ENCODE data around the gene BTG1.
"Not testable (repeated sequence)": the region's sequence is repeated elsewhere in the genome, so short reads cannot be mapped to it uniquely, and the experiment has no call there.

The BTG1 gene

DNA sequence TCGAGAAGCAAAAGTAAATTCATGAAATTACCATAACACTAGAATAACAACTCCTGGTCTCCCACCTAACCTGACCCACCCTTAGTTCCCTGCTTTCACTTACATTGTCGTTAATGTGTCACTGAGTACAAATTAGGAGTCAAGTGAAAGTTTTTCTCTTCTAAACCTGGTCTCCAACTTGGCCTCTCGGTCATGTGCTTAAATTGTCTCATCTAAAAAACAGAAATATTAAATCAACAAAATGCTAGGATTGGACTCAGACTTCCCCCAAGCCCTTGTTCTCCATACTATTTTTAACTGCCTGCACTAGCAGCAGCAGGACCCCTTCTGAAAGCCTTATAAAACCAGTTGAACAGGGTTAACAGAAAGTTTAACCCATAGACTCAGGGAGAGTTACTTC, 1.8 kb upstream of the BTG1 start:
- DNase-seq, result no peak

DNA sequence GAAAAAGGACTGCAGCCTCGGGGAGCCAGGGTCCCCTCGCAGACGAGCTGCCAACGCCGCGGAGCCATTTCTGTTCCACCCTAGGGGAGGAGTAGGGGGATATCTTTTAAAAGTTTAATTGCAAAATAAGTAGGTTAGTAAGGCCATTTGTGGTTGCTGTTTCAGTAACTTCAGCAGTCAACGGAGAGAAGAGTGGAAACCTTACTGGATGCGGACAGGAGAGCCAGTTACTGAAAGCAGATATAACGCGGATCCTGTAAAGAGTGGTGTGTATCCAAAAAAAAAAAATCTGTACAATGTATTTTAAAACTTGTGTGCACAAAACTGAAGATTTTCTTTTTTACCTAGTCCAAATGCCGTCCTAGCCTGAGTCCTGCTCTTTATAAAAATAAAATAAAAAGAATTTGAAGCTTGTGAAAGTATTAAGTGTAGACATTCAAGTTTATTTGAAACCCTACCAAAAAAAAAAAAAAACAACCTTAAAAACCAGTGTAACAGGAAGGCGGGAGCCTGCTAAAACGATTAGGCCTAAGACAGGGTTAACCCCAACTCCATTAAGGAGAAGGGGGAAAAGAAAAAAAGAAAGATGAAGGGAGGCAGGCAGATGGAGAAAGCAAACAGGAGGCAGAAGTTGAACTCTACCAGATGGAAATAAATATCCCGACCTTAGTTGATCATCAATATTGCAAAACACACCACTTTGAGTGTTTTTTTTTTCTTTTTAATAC, 1.0 kb upstream of the BTG1 start:
- DNase-seq, result no peak

DNA sequence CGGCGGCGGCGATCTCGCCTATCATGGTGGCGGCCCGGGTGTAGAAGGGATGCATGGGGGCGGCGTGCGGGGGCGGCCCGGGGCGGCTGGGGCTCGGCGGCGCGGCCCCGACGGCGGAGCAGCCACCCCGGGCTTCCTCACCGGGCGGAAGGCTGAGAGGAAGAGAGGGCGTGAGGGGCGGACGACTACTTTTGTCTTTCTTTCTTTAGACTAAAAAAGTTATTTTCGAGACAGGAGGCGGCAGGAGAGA, 240 bp downstream of the BTG1 start:
- no peak for DNase-seq

DNA sequence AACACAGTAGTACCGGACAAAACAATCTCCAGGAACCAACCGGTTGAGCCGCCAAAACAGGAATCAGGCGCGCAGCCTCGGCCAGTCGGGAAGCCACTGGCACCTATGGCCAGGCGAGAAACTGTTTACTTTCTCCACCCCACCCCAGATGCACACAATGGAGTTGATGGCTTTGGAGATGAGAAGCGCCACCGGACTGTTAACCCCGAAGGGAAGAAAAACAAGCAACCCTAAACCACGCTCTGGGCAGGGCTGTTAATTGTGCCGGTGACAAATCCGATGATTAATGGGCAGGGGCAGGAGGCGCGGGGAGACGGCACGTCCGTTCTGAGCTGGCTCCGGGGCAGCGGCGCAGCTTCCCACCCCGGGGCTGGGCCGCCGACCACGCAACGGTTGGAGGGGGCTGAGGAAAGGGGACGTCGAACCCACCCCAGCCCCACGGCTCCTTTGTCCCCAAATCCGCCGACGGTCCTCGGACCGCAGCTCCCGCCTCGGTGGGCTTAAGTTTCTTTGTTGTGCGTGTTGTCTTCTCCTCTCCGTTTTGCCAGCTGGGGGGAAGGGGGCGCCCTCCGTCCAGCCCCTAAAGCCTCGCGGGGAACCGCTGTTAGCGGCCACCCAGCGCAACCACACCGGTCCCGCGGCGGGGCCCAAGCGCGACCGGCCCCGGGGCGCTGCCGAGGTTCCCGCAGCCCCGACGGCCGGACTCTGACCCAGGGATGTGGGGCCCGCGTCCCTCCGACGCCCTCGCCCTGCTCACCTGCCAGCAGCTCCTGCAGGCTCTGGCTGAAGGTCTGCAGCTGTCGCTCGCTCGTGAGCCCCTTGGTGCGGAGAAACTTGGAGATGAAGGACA, 790 bp downstream of the BTG1 start:
- peak; percentile 28 for DNase-seq

DNA sequence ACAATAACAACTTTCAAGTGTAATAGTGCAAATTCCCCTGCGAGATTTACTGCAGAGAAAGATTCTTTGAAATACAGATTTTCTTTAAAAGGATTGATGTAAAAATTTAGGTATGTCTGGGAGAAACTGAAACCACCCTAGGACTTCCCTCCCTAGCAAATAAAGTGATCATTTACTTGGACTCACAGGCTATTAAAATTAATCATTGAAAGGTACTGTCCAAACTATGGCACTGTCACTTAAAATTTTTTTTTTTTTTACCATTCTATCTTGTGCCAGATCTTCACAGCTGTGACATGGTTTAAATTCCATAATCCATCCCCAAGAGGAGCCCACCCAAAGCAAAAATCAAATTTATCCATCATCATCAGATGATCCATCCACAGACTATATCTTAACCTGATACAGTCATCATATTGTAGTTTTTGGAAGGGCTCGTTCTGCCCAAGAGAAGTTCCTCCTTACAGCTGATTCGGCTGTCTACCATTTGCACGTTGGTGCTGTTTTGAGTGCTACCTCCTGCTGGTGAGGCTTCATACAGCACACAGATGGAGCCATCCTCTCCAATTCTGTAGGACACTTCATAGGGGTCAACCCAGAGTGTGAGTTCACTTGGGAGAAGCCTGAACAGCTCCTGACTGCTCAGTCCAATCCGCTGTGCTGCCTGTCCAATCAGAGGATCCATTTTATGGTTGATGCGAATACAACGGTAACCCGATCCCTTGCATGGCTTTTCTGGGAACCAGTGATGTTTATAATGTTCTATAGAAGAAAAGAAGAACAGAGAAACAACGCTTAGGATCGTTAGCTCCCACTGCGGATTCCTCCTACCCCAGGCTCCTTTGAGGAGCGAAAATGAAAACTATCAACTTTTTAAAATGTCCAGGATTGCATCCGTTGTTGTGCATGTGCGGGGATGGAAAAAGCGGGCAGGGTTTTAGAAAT, 1.7 kb downstream of the BTG1 start:
- peak; percentile 57 for DNase-seq

DNA sequence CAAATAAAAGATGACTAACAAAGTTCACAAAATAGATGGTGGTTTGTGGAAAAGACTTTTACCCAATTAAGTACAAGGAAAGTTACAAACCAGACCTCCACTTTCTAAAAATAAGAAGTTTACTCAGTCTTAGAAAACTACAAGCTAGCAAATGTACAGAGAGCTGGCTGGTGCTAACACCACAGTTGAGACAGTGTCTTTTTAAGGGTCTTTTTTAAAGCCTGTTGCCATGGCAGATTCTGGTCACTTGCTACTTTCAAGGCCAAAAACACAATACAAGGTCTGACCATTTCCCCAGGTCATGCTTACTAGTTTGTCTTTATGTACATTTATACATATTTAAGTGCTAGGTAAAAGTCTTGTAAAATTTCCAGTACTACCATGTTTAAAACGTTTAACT, 2.4 kb downstream of the BTG1 start:
- no peak for DNase-seq

DNA sequence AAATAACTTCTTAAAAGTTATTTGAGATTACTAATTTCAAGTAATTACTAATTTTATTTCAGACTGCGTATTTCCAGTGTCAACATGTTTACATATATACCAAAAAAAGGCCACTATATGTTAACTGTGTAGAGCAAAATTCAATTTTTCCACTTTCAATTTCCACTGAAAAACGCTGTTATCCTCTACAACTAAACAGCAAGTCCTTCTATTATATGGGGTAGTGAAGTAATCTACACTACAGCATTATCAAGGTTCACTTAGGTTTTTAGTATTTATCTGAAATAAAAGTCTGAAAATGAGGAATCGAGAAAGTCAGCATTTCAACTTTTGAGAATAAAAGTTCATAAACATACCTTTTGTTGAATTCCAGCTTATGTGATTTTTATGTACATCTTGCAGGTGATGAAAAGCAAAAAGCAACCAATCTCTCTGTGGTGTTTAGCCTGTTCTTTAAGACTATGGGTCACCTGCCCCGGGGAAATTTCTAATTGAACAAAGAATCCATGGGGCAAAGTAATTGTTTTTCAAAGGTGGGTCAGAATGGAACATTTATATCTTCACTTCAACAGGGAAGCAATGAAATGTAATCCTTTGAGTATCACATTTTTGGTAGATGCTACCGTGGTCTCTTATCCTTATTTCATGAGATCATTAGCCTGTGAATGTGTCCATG, 3.3 kb downstream of the BTG1 start:
- DNase-seq, result no peak

DNA sequence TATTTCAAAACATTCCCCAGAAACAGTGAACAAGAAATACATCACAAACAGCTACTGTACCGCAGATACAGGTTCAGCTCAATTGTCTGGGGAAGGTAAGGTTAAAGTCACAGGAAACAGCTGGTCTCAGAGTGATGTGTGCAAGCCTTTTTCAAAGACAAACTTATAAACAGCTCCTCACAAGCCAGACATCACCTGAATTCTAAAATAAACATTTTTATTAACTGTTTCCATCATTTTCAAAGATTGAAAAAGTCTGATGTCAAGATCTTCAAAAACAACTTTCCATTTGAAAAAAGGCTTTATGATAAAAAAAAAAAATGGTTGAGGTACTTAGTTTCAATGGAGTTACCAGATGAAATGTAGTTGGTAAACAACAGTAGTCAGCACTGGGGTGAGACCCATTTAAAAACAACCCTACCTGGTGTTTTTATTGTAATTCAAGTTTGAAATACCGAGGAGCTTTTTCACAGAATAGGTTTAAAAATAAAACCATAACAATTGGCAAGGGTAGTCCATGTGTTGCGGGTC, 4.0 kb downstream of the BTG1 start:
- DNase-seq, result peak; percentile 21

DNA sequence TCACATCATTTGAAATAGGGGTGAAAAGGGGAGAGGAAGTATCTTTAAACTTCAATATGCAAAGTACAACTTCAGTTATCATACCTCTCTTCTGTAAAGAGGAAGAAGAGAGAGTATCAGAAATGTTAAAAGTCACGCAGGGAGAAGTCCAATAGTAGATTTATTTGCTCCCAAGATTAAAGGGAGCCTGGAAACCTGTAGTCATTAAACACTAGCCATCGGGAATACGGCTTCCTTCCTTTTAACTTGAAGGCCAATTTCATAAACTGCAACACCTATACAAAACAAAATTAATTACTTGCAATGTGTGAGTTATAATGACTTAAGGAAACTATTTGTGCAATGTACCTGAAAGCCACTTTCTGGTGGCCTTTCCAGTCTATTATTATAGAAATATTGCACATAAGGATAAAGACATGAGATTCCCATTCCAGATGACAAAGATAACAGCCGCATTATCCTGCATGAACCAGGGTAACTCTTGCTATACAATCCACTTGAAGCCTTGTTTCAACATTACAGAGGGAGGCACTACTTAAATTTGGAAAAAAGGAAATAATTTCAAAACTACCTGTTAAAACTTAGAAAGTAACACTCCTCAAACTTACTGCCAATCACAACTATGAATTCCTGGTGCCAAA, 4.6 kb downstream of the BTG1 start:
- DNase-seq, result no peak

DNA sequence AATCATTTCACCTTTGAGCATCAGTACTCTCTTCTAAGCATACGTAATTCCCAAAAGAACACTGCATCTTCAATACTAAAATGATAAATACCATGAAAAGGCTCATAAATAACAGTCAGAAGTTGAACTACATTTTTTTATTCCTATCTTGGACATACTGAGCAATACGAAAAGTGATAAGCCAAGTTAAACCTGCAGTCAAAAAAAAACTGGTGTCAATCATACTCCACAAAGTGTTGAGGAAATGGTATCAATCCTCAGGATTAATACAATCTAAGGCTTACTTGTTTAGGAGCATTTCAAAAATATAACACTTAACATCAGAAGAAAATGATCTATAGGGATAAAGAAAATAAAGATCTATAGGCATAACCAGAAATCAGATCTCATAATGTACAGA, 5.5 kb downstream of the BTG1 start:
- DNase-seq, result no peak

DNA sequence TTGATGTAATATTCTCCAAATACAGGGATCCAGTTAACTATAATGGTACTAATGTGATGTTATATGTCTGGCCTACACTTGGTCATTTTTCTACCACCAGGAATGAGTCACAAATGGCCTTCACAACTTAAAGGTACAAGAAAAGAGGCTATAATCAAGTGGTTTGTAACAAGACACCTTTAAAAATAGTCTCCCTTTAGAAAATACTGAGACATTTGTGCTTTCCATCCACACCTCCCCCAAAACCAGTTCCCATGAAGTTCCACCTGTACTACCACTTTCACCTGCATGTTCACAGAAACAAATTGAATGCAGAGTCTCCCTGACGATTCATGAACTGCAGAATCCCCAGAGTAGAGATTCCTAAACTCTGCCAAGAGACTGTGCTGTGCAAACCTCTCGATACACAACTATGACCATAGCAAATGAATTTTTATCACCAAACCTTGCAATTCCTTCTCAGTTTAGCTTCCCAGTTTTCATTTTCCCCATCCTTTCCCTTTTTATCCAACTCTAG, 6.0 kb downstream of the BTG1 start:
- no peak for DNase-seq

DNA sequence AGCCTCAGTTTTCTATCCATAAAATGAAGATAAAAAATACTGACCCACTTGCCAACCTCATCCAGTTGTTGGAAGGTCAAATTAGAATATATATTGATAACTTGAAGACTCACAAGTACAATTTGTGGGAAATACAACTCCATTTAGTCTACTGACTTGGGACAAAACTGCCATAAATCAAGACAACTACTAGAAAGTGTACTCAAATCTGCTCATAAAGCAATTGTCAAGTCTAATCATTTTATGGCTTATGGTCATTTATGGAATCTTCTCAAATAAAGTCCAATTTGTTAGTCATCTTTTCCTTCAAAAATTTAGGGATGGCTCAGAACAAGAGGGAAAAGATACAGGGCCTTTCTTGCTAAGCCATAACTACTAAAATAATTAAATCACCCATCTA, 7.0 kb downstream of the BTG1 start:
- DNase-seq, result no peak

DNA sequence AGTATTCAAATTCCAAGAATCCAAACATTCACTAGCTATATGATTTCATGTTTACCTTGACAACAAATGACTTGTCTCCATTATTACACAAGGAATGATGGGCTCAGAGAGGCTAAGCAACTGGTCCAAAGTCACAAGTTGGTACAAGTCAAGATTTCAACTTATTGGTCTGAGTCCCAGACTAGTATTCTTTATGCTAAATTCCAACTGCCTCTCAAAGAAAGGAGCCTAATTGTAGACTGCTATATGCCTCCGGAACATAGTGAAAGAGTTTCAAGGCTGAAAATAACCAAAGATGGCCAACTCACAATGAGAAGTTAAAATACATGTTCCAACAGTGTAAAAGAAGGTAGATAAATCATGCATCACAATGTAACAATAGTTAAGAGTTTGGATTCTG, 7.5 kb downstream of the BTG1 start:
- DNase-seq, result no peak

DNA sequence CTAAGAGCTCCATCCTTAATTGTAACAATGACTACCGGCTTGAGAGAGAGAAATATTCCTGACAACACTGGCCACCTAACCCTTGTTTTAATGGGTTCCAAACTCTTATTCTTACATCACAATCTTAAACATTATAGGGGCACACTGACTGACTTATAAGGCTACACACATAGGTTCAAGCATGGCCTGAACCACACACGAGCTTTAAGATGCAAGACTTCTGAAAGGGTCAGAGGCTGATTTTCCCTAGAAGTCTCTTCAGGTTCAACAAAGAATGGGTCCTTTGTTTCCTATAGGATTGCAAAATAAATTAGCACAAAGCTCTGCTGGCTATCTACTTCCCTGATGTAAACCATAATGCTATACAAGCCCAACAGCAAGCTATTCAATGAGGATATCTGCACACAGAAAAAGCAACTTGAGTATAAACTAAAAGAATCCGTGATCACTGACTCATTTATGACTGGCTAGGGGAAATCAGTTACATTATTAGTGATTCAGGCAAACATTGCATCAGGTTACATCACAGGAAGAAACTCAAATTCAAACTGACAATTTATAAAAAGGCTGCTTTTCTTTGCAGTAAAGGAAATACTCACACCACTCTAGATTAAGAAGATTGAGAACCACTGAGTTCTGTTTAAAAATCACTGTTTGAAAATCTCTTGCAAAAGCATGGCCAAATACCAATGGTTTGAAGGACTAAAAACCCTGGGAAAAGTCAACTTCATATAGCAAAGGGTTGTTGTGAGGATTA, 8.5 kb downstream of the BTG1 start:
- no peak for DNase-seq

DNA sequence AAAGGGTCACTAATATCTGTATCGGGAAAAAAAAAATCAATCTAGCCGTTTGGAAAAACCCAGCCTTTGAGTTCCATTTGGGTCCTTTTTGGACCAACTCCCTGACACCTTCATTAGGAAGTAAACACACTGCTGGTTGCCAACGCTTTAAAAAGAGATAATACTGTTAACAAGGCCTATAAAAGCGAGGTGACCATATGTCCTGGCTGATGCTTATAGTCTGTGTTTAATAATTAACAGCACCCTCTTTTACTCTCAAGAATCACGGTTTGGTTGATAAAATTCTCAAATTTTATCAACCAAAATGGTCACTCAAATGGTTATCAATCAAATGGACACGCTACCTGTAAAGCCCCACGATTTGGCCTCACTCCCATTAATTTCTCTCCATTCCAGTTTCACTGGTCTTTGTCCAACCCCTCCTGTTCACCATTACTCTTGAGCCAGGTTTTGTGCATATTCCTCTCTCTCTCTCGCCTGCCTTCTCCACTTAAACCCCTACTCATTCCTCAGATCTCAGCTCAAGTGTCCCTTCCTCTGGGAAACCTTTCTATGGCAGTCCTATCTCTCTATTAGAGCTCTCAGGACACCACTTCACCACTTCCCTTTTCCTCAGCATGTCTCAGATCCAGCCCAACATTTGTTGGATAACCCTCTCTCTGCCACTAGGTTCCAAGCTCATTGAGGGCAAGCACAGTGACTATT, 9.5 kb downstream of the BTG1 start:
- no peak for DNase-seq

DNA sequence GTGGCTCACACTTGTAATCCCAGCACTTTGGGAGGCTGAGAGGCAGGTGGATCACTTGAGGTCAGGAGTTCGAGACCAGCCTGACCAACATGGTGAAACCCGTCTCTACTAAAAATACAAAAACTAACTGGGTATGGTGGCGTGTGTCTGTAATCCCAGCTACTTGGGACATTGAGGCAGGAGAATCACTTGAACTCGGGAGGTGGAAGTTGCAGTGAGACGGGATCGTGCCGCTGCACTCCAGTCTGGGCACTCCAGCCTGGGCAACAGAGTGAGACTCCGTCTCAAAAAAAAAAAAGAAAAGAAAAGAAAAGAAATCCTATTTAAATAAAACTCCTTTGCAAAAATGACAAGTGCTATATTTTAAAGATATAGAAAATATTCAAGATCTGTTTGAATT, 10.1 kb downstream of the BTG1 start:
- not testable (repeated sequence) for DNase-seq

DNA sequence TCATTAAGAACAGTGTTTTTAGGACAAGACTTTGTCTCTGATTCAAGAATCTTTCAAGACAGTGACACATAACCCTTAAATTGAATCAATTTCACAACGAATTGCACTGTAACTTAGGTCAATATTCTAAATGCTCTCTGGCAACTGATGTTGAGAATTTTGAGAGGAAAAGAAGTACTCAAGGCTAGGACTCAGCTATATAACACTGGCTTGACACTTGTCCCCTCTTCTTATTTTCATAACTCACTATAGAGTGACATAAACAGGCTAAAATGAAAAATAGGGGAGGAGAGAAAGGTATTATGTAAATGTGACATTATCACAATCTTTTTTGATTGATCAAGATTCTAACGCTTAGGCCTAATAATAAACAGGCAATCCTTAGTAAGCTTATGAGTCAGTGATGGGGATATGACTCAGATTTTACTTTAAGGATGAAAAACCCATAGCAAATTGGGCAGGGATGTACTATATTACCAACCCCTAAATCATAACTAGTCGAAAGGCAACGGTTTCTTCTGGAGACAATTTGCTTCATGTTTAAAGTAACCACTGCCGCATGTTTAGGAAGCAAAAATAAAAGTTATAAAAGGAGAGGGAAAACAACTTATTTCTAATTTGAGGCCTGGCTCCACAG, 10.9 kb downstream of the BTG1 start:
- DNase-seq, result no peak

DNA sequence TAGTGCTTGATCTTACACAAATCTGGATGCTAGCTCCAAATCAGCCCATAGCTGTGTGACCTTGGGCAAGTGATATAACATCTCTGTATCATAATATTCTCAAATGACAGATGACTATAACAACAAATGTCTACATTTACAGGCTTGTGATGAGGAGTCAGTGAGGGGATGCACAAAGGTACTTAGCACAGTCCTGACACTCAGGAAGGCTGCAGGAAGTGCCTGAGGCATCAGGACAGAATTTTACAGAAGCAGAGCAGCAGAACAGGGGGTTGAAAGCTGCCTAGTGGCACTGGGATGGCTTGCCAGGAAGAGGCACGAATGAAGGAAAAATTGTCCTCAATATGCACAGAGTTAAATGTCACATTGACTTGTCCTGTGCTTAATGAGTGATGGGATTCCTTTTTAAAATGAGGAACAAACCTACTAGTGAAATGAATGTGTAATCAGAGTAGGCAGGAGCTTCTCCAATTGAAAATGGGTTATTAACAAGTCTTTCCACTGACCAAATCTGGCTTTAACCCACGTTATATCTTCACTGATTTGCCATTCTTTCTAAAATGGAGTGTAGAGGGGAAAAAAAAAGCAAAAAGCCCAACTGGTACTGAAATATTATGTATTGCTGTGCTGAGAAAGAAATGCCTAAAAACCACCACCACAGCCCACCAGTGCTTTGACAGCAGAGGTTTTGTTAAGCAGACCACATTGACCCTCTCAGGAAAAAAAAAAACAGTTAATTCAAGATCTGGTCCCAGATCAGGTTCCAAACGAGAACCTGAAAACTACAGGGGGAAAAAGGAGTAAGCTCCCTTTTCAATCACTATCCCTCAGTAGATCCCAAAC, 11.6 kb downstream of the BTG1 start:
- DNase-seq, result no peak

DNA sequence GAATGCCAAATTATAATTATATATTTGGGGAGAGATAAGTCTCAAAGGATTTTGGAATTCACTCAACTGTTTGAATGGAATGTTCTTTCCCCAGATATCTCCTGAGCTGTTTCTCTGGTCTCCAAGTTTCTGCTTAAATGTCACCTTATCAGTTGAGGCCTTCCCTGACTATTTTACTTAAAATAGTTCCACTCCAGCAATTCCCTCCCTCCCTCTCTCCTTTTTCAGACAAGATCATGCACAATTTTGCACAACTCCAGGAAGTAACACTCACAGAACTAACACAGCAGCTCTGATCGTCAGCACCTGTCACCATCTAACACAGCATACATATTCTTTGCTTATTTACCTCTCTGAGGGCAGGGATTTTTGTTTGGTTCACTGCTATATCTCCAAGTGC, 12.5 kb downstream of the BTG1 start:
- DNase-seq, result no peak

All from effector CD4-positive, alpha-beta T cell (primary cell).